Left lung (tissue), 10 donors: ENCODE measurements around the gene ELP2. TPM values are rescaled to one million over a fixed set of nuclear protein-coding genes. Genes with fewer than 3 reads are reported as not detected.

ENCODE experiments used
- ATAC-seq: fragments of 200-7000 bp; cut with Tn5 transposase; one replicate; pipeline ENCODE4 v1.9.1; 2020; ENCODE audit warnings: moderate library complexity
- DNase-seq, 4 donors: peaks; one replicate each; pipeline ENCODE4 v3.0.0-alpha.2; 2013 to 2020
- H3K27ac ChIP-seq, 2 donors: fragments of 200-600 bp; sonication (generic) in 1 of 2; one replicate each; pipeline versions ENCODE4 v1.5.0 to v1.8.0; 2020 to 2021
- H3K27me3 ChIP-seq, 2 donors: fragments of 200-600 bp; sonication (generic) in 1 of 2; one replicate each; pipeline versions ENCODE4 v1.5.0 to v1.8.0; 2020 to 2021
- H3K36me3 ChIP-seq, 2 donors: fragments of 200-600 bp; sonication (generic) in 1 of 2; one replicate each; pipeline versions ENCODE4 v1.5.0 to v1.8.0; 2020 to 2021
- H3K4me1 ChIP-seq, 2 donors: fragments of 200-600 bp; one replicate each; pipeline ENCODE4 v1.8.0; 2021
- H3K4me3 ChIP-seq, 2 donors: fragments of 200-600 bp; sonication (generic) in 1 of 2; one replicate each; pipeline versions ENCODE4 v1.5.0 to v1.8.0; 2020 to 2021; ENCODE audit warnings: mild to moderate bottlenecking in 1 of 2
- H3K9me3 ChIP-seq, 2 donors: fragments of 200-600 bp; sonication (generic) in 1 of 2; one replicate each; pipeline versions ENCODE4 v1.5.0 to v1.8.0; 2020 to 2021
- intact Hi-C, 2 donors: fragments of 100-400 bp; cut with DNase I; formaldehyde crosslinking; loops; one replicate each; pipeline versions ENCODE4 v1.11.2 to v1.14.2; 2022
- polyA plus RNA-seq, 6 donors: library from polyadenylated mRNA; unstranded; fragments of 120-200 nt; gene quantifications; one replicate each; pipeline ENCODE4 v1.2.1, GENCODE V29; 2013; ENCODE audit not compliant: insufficient read length in 6 of 6
- total RNA-seq, 2 donors: library from RNA; stranded (reverse); fragmentation: NEBNext Ultra II Directional; extraction: Animal tissue kit (Norgen Biotek cat#: 25700); gene quantifications; one replicate each; pipeline ENCODE4 v1.2.1, GENCODE V29; 2021
- TF ChIP-seq, protein P1 (sequence below), 2 donors: fragments of 200-600 bp; sonication (generic) in 1 of 2; IDR thresholded peaks; one replicate each; pipeline versions ENCODE4 v1.5.0 to v1.8.0; 2021; ENCODE audit warnings: antibody characterized with exemption in 2 of 2
- donor health status: DM: no; HTN: yes; CAD: no.
- donor health status: DM: no; HTN: no; CAD: no.

ELP2 gene
- total and polyA plus RNA-seq, 8 donors, result 55.6 to 154 (median 122) TPM

DNA sequence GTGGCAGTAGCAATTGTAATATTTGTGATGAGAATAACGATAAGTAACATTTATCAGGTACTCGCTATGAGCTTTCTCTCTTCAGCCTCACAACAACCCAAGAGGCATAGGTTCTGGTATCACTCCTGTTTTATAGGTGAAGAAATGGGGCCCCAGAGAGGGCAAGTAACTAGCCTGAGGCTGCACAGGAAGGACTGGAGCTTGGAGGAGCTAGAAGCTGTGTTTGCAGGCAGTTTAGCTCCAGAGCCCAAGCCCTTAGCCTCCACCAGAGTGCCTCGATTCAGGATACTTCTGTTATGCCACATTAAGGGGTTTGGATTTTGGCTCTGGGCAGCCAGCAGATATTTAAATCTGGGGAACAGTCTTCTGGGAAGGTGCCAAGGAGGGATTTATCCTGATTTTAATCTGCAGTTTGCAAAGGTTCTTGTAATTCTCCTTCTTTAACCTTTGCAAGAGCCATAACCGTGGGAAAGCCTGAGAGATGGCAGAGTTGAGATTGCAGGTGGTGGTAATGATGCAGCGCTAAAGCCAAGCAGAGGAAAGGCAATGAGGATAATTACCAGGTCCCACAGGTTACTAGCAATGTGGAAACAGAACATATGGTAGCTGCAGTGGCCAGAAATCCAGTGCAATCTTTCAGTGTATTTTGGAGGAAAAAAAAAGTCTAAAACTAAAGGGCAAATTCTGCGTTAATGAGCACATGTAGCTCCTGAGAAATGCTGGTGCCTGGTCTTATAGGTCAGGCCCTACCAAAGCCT, 66.7 kb downstream of the ELP2 start:
- no peak for ATAC-seq
- no peak for DNase-seq
- no peaks in the 10 kb centered on the region for H3K36me3 ChIP-seq
- H3K4me3 ChIP-seq, result no peak overlapping the region
- no peaks in the 10 kb centered on the region for H3K27me3 ChIP-seq
- TF ChIP-seq, protein P1, sequence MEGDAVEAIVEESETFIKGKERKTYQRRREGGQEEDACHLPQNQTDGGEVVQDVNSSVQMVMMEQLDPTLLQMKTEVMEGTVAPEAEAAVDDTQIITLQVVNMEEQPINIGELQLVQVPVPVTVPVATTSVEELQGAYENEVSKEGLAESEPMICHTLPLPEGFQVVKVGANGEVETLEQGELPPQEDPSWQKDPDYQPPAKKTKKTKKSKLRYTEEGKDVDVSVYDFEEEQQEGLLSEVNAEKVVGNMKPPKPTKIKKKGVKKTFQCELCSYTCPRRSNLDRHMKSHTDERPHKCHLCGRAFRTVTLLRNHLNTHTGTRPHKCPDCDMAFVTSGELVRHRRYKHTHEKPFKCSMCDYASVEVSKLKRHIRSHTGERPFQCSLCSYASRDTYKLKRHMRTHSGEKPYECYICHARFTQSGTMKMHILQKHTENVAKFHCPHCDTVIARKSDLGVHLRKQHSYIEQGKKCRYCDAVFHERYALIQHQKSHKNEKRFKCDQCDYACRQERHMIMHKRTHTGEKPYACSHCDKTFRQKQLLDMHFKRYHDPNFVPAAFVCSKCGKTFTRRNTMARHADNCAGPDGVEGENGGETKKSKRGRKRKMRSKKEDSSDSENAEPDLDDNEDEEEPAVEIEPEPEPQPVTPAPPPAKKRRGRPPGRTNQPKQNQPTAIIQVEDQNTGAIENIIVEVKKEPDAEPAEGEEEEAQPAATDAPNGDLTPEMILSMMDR (IDR thresholded peaks at IDR 0.05), result no peak
- H3K4me1 ChIP-seq, result no peaks in the 10 kb centered on the region
- H3K9me3 ChIP-seq, result no peaks in the 10 kb centered on the region
- intact Hi-C loops, result no loop called here
- no peak overlapping the region for H3K27ac ChIP-seq

DNA sequence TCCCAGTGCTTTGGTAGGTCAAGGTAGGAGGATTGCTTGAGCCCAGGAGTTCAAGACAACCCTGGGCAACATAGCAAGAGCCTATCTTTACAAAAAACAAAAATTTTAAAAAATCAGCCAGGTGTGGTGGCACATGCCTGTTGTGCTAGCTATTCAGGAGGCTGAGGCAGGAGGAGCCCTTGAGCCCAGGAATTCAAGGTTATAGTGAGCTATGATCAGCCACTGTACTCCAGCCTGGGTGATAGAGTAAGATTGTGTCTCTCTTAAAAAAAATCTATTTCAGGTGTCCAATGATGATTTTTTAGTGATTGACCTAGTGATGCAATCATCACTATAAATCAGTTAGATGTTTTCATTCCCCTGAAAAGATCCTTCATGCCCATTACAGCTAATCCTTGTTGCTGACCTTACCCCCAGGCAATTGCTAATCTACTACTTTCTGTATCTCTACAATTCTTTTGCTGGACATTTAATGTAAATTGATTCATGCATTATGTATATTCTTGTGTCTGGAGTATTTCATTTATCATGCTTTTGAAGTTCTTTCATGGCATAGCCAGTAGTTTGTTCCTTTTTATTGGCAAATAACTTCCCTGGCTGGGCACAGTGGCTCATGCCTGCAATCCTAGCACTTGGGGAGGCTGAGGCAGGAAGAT, 67.9 kb downstream of the ELP2 start:
- ATAC-seq (no peak), DNase-seq (no peak)
- Histone ChIP-seq H3K27me3 (no peaks in the 10 kb centered on the region), H3K27ac (no peak overlapping the region), H3K4me1 (no peaks in the 10 kb centered on the region), H3K36me3 (no peaks in the 10 kb centered on the region), H3K4me3 (no peak overlapping the region), H3K9me3 (no peaks in the 10 kb centered on the region)
- TF ChIP-seq, protein P1 (IDR thresholded peaks at IDR 0.05), result no peak
- intact Hi-C loops, result no loop called here

DNA sequence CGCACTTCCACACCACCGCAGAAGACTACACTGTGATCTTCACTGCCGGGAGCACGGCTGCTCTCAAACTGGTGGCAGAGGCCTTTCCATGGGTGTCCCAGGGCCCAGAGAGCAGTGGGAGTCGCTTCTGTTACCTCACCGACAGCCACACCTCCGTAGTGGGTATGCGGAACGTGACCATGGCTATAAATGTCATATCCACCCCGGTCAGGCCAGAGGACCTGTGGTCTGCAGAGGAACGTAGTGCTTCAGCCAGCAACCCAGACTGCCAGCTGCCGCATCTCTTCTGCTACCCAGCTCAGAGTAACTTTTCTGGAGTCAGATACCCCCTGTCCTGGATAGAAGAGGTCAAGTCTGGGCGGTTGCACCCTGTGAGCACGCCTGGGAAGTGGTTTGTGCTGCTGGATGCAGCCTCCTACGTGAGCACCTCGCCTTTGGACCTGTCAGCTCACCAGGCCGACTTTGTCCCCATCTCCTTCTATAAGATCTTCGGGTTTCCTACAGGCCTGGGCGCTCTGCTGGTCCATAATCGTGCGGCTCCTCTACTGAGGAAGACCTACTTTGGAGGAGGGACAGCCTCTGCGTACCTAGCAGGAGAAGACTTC, 70.1 kb downstream of the ELP2 start:
- DNase-seq (no peak), ATAC-seq (no peak)
- Histone ChIP-seq H3K4me3 (no peak overlapping the region), H3K27ac (no peak overlapping the region), H3K36me3 (no peaks in the 10 kb centered on the region), H3K27me3 (no peaks in the 10 kb centered on the region), H3K9me3 (no peaks in the 10 kb centered on the region), H3K4me1 (no peaks in the 10 kb centered on the region)
- intact Hi-C loops, result no loop called here
- TF ChIP-seq, protein P1 (IDR thresholded peaks at IDR 0.05), result no peak

DNA sequence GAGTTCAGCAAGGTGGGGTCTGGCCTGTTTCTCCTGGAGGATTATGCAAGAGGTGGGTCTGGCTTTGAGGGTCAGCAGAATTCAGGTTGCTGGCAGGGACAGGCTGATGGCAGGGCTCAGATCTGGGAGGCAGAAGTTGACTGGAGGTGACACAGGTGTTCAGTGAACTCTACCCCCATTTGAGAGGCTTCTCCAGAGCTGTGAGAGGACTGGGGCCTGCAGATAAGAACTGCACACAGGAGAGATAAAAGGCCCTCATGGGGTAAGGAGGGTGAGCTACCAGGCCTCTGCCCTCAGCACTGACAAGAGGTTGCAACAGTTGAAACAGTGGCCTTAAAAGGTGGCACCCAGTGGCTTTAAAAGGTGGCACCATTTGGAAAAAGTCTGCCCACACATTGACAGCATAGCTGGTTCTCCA, 70.7 kb downstream of the ELP2 start:
- TF ChIP-seq, protein P1 (IDR thresholded peaks at IDR 0.05), result no peak
- no peaks in the 10 kb centered on the region for H3K36me3 ChIP-seq
- DNase-seq (no peak), ATAC-seq (no peak)
- H3K9me3 ChIP-seq, result no peaks in the 10 kb centered on the region
- H3K27me3 ChIP-seq, result no peaks in the 10 kb centered on the region
- H3K27ac ChIP-seq, result no peak overlapping the region
- H3K4me3 ChIP-seq, result no peak overlapping the region
- intact Hi-C loops, result no loop called here
- no peaks in the 10 kb centered on the region for H3K4me1 ChIP-seq

DNA sequence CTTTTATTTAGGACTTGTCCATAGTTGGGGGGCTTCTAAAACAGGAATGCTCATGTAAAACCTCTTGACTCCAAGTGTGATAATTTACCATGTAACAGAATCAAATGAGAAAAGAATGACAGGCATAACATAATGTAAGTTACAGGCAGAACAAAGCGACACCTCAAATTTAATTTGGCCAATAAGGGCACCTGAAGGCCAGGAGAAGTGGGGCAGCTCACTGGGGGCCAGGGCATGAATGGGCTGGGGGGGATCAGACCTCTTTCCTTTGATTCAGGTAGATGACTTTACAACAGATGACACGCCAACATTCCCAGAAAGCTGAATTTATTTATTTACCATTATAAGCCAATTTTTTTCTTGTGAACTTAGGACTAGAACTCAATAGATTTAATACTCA, 72.1 kb downstream of the ELP2 start:
- DNase-seq, result no peak
- Histone ChIP-seq H3K4me3 (no peak overlapping the region), H3K27ac (no peak overlapping the region), H3K36me3 (no peaks in the 10 kb centered on the region), H3K4me1 (no peaks in the 10 kb centered on the region), H3K9me3 (no peaks in the 10 kb centered on the region), H3K27me3 (no peaks in the 10 kb centered on the region)
- intact Hi-C loops, result no loop called here
- TF ChIP-seq, protein P1 (IDR thresholded peaks at IDR 0.05), result no peak
- ATAC-seq, result no peak
